ENCODE results near the gene NAV3. TPM values are rescaled to one million over a fixed set of nuclear protein-coding genes. Genes with fewer than 3 reads are reported as not detected.

NAV3 gene
- polyA plus RNA-seq, 3 donors = 0.11 TPM; not detected in 2

DNA sequence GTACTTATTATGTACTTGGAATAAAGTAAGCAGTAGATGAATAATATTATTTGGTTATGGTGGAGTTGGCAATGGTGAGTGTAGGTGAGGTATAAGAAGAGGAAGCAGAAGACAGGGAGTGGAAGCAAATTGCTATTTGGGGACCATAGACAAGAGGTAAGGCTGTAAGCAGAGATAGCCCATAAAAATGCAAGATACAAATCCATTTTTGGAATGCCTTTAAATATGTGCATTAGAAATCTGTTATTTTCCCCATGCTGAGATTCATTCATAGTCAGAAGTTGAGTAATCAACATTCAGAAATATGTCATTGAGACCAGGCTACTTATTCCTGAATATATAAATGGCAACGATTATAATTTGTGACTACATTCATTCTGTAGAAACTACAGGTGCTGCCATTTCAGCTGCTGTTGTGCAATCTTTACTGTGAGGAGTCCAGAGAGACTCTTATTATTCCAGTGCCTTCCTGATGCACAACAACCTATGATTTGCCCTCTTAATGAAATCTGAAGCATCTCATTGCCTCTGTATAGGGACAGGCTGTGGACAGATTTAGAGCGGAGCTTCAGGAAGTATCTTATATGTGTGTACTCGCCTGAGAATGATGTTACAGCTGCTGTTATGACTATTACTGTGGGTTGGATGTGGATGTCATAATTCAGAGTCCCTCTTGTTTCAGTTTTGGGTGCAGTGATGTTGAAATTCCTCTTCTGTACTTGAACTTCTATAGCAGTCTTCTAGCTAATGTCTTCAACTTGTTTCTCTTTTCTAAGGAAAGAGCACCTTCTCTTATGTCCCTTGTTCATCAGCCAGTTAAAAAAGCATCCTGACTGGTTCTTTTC, 173.8 kb downstream of the NAV3 start:
- H2AFZ ChIP-seq (ENCODE audit: insufficient read depth, low read depth, low read length, poor library complexity, severe bottlenecking) = peak overlapping the region; percentile 14
- 0% methylated on average over 1 of the region's 3 CpGs for WGBS (ENCODE audit: insufficient coverage)
- peaks cover 21 to 26% of the 10 kb centered on the region in 2 donors for H3K4me1 ChIP-seq (ENCODE audit: control insufficient read depth in 1 of 2, insufficient read depth in 2 of 2, low read length in 2 of 2)
- Mint-ChIP-seq H3K9me3 (peaks cover 0 to 4% (median 2%) of the 10 kb centered on the region in 7 donors), H3K27ac (peak overlapping the region; percentile 5 to 81 (median 69)), H3K36me3 (no peaks in the 10 kb centered on the region), H3K27me3 (ENCODE audit: low read depth in 3 of 3) (no peaks in the 10 kb centered on the region), H3K4me1 (peaks cover 28% of the 10 kb centered on the region), H3K4me3 (peak overlapping the region in 1 of 2 donors; percentile 58)
- TF ChIP-seq, protein P1, sequence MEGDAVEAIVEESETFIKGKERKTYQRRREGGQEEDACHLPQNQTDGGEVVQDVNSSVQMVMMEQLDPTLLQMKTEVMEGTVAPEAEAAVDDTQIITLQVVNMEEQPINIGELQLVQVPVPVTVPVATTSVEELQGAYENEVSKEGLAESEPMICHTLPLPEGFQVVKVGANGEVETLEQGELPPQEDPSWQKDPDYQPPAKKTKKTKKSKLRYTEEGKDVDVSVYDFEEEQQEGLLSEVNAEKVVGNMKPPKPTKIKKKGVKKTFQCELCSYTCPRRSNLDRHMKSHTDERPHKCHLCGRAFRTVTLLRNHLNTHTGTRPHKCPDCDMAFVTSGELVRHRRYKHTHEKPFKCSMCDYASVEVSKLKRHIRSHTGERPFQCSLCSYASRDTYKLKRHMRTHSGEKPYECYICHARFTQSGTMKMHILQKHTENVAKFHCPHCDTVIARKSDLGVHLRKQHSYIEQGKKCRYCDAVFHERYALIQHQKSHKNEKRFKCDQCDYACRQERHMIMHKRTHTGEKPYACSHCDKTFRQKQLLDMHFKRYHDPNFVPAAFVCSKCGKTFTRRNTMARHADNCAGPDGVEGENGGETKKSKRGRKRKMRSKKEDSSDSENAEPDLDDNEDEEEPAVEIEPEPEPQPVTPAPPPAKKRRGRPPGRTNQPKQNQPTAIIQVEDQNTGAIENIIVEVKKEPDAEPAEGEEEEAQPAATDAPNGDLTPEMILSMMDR (IDR thresholded peaks at IDR 0.05) = no peak
- no peaks in the 10 kb centered on the region for H3K27me3 ChIP-seq (ENCODE audit: control insufficient read depth in 2 of 2, insufficient read depth in 2 of 2, low read length in 2 of 2)
- H3K9ac ChIP-seq (ENCODE audit: insufficient read depth, low read length, poor library complexity, severe bottlenecking) = no peak overlapping the region
- no peaks in the 10 kb centered on the region for H3K36me3 ChIP-seq (replicated peaks in 1 of 2; ENCODE audit: control insufficient read depth in 1 of 2, insufficient read depth in 2 of 2, low read length in 2 of 2)
- peak; percentile 41 to 56 (median 50) for DNase-seq
- H3K27ac ChIP-seq (ENCODE audit: low read depth in 1 of 2, low read length in 2 of 2) = peak overlapping the region in 1 of 2 donors; percentile 77
- intact Hi-C loops (cut with micrococcal nuclease) = no loop called here
- no peaks in the 10 kb centered on the region for H3K9me3 ChIP-seq (replicated peaks in 1 of 2; ENCODE audit: control insufficient read depth in 1 of 2, insufficient read depth in 1 of 2, low read length in 2 of 2)
- no peaks in the 10 kb centered on the region for H3K79me2 ChIP-seq (ENCODE audit: insufficient read depth, low read length)
- H3K4me2 ChIP-seq (replicated peaks; ENCODE audit: extremely low read depth, low read length, poor library complexity, severe bottlenecking) = peak overlapping the region; percentile 56
- no peaks in the 10 kb centered on the region for H4K20me1 ChIP-seq (ENCODE audit: insufficient read depth, low read length)
- peak overlapping the region in 2 of 3 experiments; percentile 20 to 41 for H3K4me3 ChIP-seq (replicated peaks in 1 of 3; ENCODE audit: low read depth in 2 of 3, low read length in 3 of 3)

DNA sequence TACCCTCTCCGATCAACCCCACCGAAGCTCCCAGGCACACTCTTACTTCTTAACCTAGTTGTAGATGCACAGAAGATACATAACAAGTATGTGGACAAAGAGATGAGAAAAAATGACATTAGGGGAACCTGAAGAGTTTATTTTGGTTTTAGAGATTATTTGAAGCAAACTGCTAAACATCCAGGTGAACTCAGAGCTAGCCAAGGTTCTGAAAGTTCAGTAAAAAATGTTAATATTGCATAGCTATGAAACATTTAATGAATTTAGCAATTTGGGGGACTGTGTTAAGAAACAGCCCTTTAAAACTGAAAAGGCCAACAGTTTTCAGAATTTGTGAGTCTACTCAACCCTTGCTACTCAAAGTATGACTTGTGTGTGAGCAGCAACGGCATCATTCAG, 174.4 kb downstream of the NAV3 start:
- no peak overlapping the region for H3K9ac ChIP-seq (ENCODE audit: insufficient read depth, low read length, poor library complexity, severe bottlenecking)
- TF ChIP-seq, protein P1 (IDR thresholded peaks at IDR 0.05) = no peak
- no peaks in the 10 kb centered on the region for H4K20me1 ChIP-seq (ENCODE audit: insufficient read depth, low read length)
- no peak overlapping the region for H3K4me3 ChIP-seq (replicated peaks in 1 of 3; ENCODE audit: low read depth in 2 of 3, low read length in 3 of 3)
- Mint-ChIP-seq H3K27ac (peak overlapping the region in 6 of 7 donors; percentile 64 to 81 (median 72)), H3K36me3 (no peaks in the 10 kb centered on the region), H3K9me3 (peaks cover 0 to 4% (median 2%) of the 10 kb centered on the region in 7 donors), H3K4me3 (peak overlapping the region in 1 of 2 donors; percentile 58), H3K27me3 (ENCODE audit: low read depth in 3 of 3) (no peaks in the 10 kb centered on the region), H3K4me1 (peaks cover 23% of the 10 kb centered on the region)
- no peaks in the 10 kb centered on the region for H3K27me3 ChIP-seq (ENCODE audit: control insufficient read depth in 2 of 2, insufficient read depth in 2 of 2, low read length in 2 of 2)
- no peaks in the 10 kb centered on the region for H3K9me3 ChIP-seq (replicated peaks in 1 of 2; ENCODE audit: control insufficient read depth in 1 of 2, insufficient read depth in 1 of 2, low read length in 2 of 2)
- 75% methylated on average over 1 of the region's 3 CpGs for WGBS (ENCODE audit: insufficient coverage)
- intact Hi-C loops (cut with micrococcal nuclease) = no loop called here
- peaks cover 17 to 20% of the 10 kb centered on the region in 2 donors for H3K4me1 ChIP-seq (ENCODE audit: control insufficient read depth in 1 of 2, insufficient read depth in 2 of 2, low read length in 2 of 2)
- H3K79me2 ChIP-seq (ENCODE audit: insufficient read depth, low read length) = no peaks in the 10 kb centered on the region
- peak overlapping the region; percentile 14 for H2AFZ ChIP-seq (ENCODE audit: insufficient read depth, low read depth, low read length, poor library complexity, severe bottlenecking)
- peak overlapping the region in 1 of 2 donors; percentile 77 for H3K27ac ChIP-seq (ENCODE audit: low read depth in 1 of 2, low read length in 2 of 2)
- peak overlapping the region; percentile 56 for H3K4me2 ChIP-seq (replicated peaks; ENCODE audit: extremely low read depth, low read length, poor library complexity, severe bottlenecking)
- no peak for DNase-seq
- no peaks in the 10 kb centered on the region for H3K36me3 ChIP-seq (replicated peaks in 1 of 2; ENCODE audit: control insufficient read depth in 1 of 2, insufficient read depth in 2 of 2, low read length in 2 of 2)

Measured in CD14-positive monocyte (primary cell).